GM12878 (cell line): ENCODE results near the gene DAPK2. TPM values are rescaled to one million over a fixed set of nuclear protein-coding genes. Genes with fewer than 3 reads are reported as not detected.

ENCODE experiments used
- ATAC-seq: fragments of 200-7000 bp; cut with Tn5 transposase; 3 replicates; pipeline ENCODE4 v1.9.1; 2020; ENCODE audit warnings: mild to moderate bottlenecking, moderate library complexity
- BruUV-seq: library from RNA; stranded (reverse); fragments of 400-500 nt; replicated peaks from 2 replicates; lab custom pipeline; 2021; lab: Mats Ljungman, UMichigan
- CTCF ChIA-PET: fragments of 300-600 bp; sonication (Branson Sonifier 250); formaldehyde crosslinking; extraction: SDS; loops from one replicate; lab custom pipeline; 2021; ENCODE audit warnings: inconsistent platforms; lab: Yijun Ruan, JAX
- POLR2A ChIA-PET: fragments of 350-600 bp; formaldehyde crosslinking; extraction: SDS; loops from one replicate; lab custom pipeline; 2021; ENCODE audit warnings: inconsistent platforms; lab: Charles Lee
- RAD21 ChIA-PET: fragments of 300-600 bp; sonication (Branson Sonifier 250); formaldehyde crosslinking; loops from one replicate; lab custom pipeline; 2023; ENCODE audit warnings: antibody characterized with exemption; ENCODE audit not compliant: unreplicated experiment; lab: Charles Lee
- SMC1A ChIA-PET: fragments of 300-600 bp; sonication (Branson Sonifier 250); formaldehyde crosslinking; loops from one replicate; lab custom pipeline; 2023; ENCODE audit not compliant: unreplicated experiment, uncharacterized antibody; lab: Charles Lee
- DNase-seq: peaks from one replicate; pipeline ENCODE4 v3.0.0-alpha.2; 2011; ENCODE audit warnings: low read depth, low spot score
- FAIRE-seq: peaks from 3 replicates; lab custom pipeline; 2011; peaks lifted over from hg19 to GRCh38; lab: Jason Lieb, UNC
- H2AFZ ChIP-seq: 2 replicates; pipeline ENCODE4 v1.6.0; 2011; ENCODE audit warnings: low read depth, low read length, control low read depth; ENCODE audit not compliant: control insufficient read depth
- H3K27ac ChIP-seq: 2 replicates; pipeline ENCODE4 v1.5.1; 2011; ENCODE audit warnings: control low read depth; ENCODE audit not compliant: control insufficient read depth, insufficient read depth
- H3K27me3 ChIP-seq, 2 experiments: replicated peaks in 1 of 2; 2 replicates each; pipeline versions ENCODE4 v1.6.0 to v1.6.1; 2011; ENCODE audit warnings: low read length in 1 of 2; ENCODE audit not compliant: control insufficient read depth in 2 of 2, insufficient read depth in 2 of 2
- H3K36me3 ChIP-seq, 2 experiments: 2 replicates each; pipeline ENCODE4 v1.5.1; 2011; ENCODE audit warnings: low read length in 1 of 2; ENCODE audit not compliant: control insufficient read depth in 2 of 2, insufficient read depth in 2 of 2
- H3K4me1 ChIP-seq: 2 replicates; pipeline ENCODE4 v1.6.1; 2011; ENCODE audit warnings: mild to moderate bottlenecking, low read length, moderate library complexity, mixed read lengths; ENCODE audit not compliant: control insufficient read depth, insufficient read depth
- H3K4me2 ChIP-seq: 2 replicates; pipeline ENCODE4 v1.6.0; 2011; ENCODE audit warnings: control low read depth; ENCODE audit not compliant: control insufficient read depth, insufficient read depth
- H3K4me3 ChIP-seq: fragments of 200-600 bp; sonication (generic); 2 replicates; pipeline ENCODE4 v1.5.1; 2016
- H3K79me2 ChIP-seq: 2 replicates; pipeline ENCODE4 v1.6.0; 2011; ENCODE audit warnings: low read length; ENCODE audit not compliant: control insufficient read depth, insufficient read depth
- H3K9ac ChIP-seq: 2 replicates; pipeline ENCODE4 v1.8.0; 2011; ENCODE audit warnings: low read length, control low read depth, mixed read lengths; ENCODE audit not compliant: control insufficient read depth, insufficient read depth
- H3K9me3 ChIP-seq: replicated peaks from 3 replicates; pipeline ENCODE4 v1.5.1; 2011; ENCODE audit warnings: mild to moderate bottlenecking, low read length; ENCODE audit not compliant: control insufficient read depth, insufficient read depth
- H4K20me1 ChIP-seq: 2 replicates; pipeline ENCODE4 v1.6.0; 2011; ENCODE audit not compliant: control insufficient read depth, insufficient read depth
- ATF2 ChIP-seq: IDR thresholded peaks from 2 replicates; pipeline ENCODE4 v1.6.1; 2012; ENCODE audit warnings: low read length, inconsistent platforms
- BACH1 ChIP-seq: fragments of 450-650 bp; IDR thresholded peaks from 2 replicates; pipeline ENCODE4 v1.6.1; 2017; ENCODE audit warnings: mild to moderate bottlenecking, borderline replicate concordance
- BRCA1 ChIP-seq: IDR thresholded peaks from 2 replicates; pipeline ENCODE4 v1.6.1; 2011; ENCODE audit warnings: low read depth, low read length, improper control_type of control experiment
- CEBPZ ChIP-seq: fragments of 150-350 bp; IDR thresholded peaks from 2 replicates; pipeline ENCODE4 v1.6.1; 2016; ENCODE audit warnings: low read depth, low read length
- ETV6 ChIP-seq, 2 experiments: fragments of 450-650 bp in 1 of 2; IDR thresholded peaks in 1 of 2; conservative IDR thresholded peaks in 1 of 2; 2 replicates each; pipeline ENCODE4 v1.6.1; 2014; ENCODE audit warnings: antibody characterized with exemption in 1 of 2, borderline replicate concordance in 1 of 2, low read depth in 1 of 2, mild to moderate bottlenecking in 1 of 2, moderate library complexity in 1 of 2
- FOS ChIP-seq: IDR thresholded peaks from 3 replicates; pipeline ENCODE4 v1.6.1; 2011; ENCODE audit warnings: borderline replicate concordance; ENCODE audit not compliant: insufficient read length; ENCODE audit errors: extremely low read depth
- FOXK2 ChIP-seq: fragments of 450-650 bp; IDR thresholded peaks from 2 replicates; pipeline ENCODE4 v1.6.1; 2017; ENCODE audit warnings: mild to moderate bottlenecking, moderate library complexity
- NR2C1 ChIP-seq: fragments of 450-650 bp; IDR thresholded peaks from 2 replicates; pipeline ENCODE4 v1.6.1; 2017; ENCODE audit warnings: antibody characterized with exemption, mild to moderate bottlenecking, moderate library complexity
- SIN3A ChIP-seq: IDR thresholded peaks from 2 replicates; pipeline ENCODE4 v1.6.1; 2012; ENCODE audit warnings: low read depth, low read length, improper control_type of control experiment
- SMARCA5 ChIP-seq: fragments of 450-650 bp; IDR thresholded peaks from 2 replicates; pipeline ENCODE4 v1.6.1; 2017; ENCODE audit warnings: mild to moderate bottlenecking
- STAT1 ChIP-seq: fragments of 450-650 bp; conservative IDR thresholded peaks from 2 replicates; pipeline ENCODE4 v1.6.1; 2014; ENCODE audit warnings: antibody characterized with exemption, mild to moderate bottlenecking
- STAT3 ChIP-seq: IDR thresholded peaks from 2 replicates; pipeline ENCODE4 v1.6.1; 2011; ENCODE audit warnings: low read depth, low read length, improper control_type of control experiment
- ZBTB33 ChIP-seq: fragments of 450-650 bp; IDR thresholded peaks from 2 replicates; pipeline ENCODE4 v1.6.1; 2017; ENCODE audit warnings: mild to moderate bottlenecking
- ZNF217 ChIP-seq: fragments of 450-650 bp; IDR thresholded peaks from 2 replicates; pipeline ENCODE4 v1.6.1; 2017; ENCODE audit warnings: antibody characterized with exemption, mild to moderate bottlenecking
- WGBS: methylation state at CpG from one replicate; pipeline ENCODE4 v1.1.6; 2016; ENCODE audit warnings: low lambda C conversion rate; ENCODE audit not compliant: insufficient replicate concordance, insufficient coverage; ENCODE audit errors: missing lambda C conversion rate; 5-methylcytosine and 5-hydroxymethylcytosine counted together
- in situ Hi-C: fragments of 300-500 bp; cut with MboI; formaldehyde crosslinking; loops from 9 replicates; pipeline ENCODE4 v1.14.3; 2018; ENCODE audit warnings: mixed read lengths
- intact Hi-C: fragments of 100-400 bp; cut with micrococcal nuclease; formaldehyde crosslinking; loops from one replicate; pipeline ENCODE4 v1.14.2; 2022; ENCODE audit not compliant: unreplicated experiment
- polyA plus RNA-seq, 11 experiments: library from polyadenylated mRNA; depleted of rRNA in 4 of 11; unstranded in 6 of 11; stranded (reverse) in 5 of 11; fragments of >200 nt; fragmentation: Nextera tagmentation in 4 of 11; fragmentation: Illumina TruSeq in 1 of 11; extraction: Ambion mirVana in 4 of 11; extraction: Trizol in 1 of 11; gene quantifications; 1 replicate in 1 of 11; 2 replicates in 10 of 11; pipeline versions ENCODE4 v1.2.1 to v1.2.3, GENCODE V29; 2011 to 2016; ENCODE audit warnings: inconsistent platforms in 2 of 11, missing spikeins in 2 of 11, low read depth in 1 of 11
- total RNA-seq, 4 experiments: library from RNA; depleted of rRNA in 3 of 4; stranded (reverse); fragments of >200 nt in 3 of 4; fragmentation: Illumina TruSeq in 1 of 4; extraction: Trizol in 1 of 4; gene quantifications; 2 replicates each; pipeline versions ENCODE4 v1.2.1 to v1.2.3, GENCODE V29; 2013 to 2021

The DAPK2 gene
- total and polyA plus RNA-seq, 10 of the 15 experiments (the other 5 are each of a cell fraction or from before 2014, with no cell fraction given), result 0.69 to 8.4 (median 4.1) TPM

GRCh38 chr15:63858881-63859280 is 187.4 kb downstream of the DAPK2 start:
- FAIRE-seq, result no peak
- intact Hi-C loops, result no loop called here
- peak; percentile 46 for ATAC-seq
- no peak for DNase-seq
- Histone ChIP-seq H3K4me2 (no peak overlapping the region), H4K20me1 (no peaks in the 10 kb centered on the region), H3K9me3 (no peaks in the 10 kb centered on the region), H3K27ac (no peak overlapping the region), H3K4me3 (no peak overlapping the region), H3K79me2 (no peaks in the 10 kb centered on the region), H3K36me3 (no peaks in the 10 kb centered on the region), H3K27me3 (no peaks in the 10 kb centered on the region), H3K4me1 (peaks cover 9% of the 10 kb centered on the region), H3K9ac (no peak overlapping the region), H2AFZ (no peak overlapping the region)
- RAD21 ChIA-PET, result interaction anchor here (0.8 to 1.3 kb wide), 3 partner anchors 10 to 106 kb away, joined by 3 to 6 read pairs (median 5); no protein-coding TSS in a partner anchor
- CTCF ChIA-PET, result interaction anchor here (0.8 to 3.8 kb wide), 4 partner anchors 9 to 31 kb away, joined by 3 to 14 read pairs (median 4); no protein-coding TSS in a partner anchor
- no TSS peak for BruUV-seq
- SMC1A ChIA-PET, result interaction anchor here (0.8 to 3.8 kb wide), 7 partner anchors 9 to 209 kb away, joined by 3 to 16 read pairs (median 4); no protein-coding TSS in a partner anchor
- POLR2A ChIA-PET, result interaction anchor here (0.9 to 2.1 kb wide), 3 partner anchors 8 to 14 kb away, joined by 4 to 9 read pairs (median 5); no protein-coding TSS in a partner anchor
- TF ChIP-seq ZNF217, result no peak
- TF ChIP-seq ZBTB33, result no peak
- TF ChIP-seq SIN3A, result no peak
- TF ChIP-seq STAT3, result no peak
- TF ChIP-seq FOS, result no peak
- TF ChIP-seq STAT1, result no peak
- TF ChIP-seq NR2C1, result no peak
- no peak for TF ChIP-seq BACH1
- TF ChIP-seq ETV6 (conservative IDR thresholded peaks at IDR 0.05 in 1 of 2, IDR thresholded peaks at IDR 0.05 in 1 of 2; ENCODE audit: borderline replicate concordance in 1 of 2, low read depth in 1 of 2), result no peak
- TF ChIP-seq FOXK2, result no peak
- no peak for TF ChIP-seq CEBPZ
- TF ChIP-seq SMARCA5, result no peak
- no peak for TF ChIP-seq BRCA1
- no peak for TF ChIP-seq ATF2
- 15% methylated on average over 3 of the region's 3 CpGs for WGBS
- in situ Hi-C loops, result no loop called here
